Stimulated activated CD8-positive, alpha-beta memory T cell treated with anti-CD3 and anti-CD28 coated beads, Interleukin-4, amount 100 ng/mL, for 4 hours (primary cell): ENCODE results near the gene RHOD.

ENCODE experiments used
- DNase-seq, 2 donors: peaks; one replicate each; pipeline ENCODE4 v3.0.0-alpha.2; 2020; ENCODE audit warnings: low read depth in 2 of 2, low spot score in 1 of 2

Gene RHOD, protein sequence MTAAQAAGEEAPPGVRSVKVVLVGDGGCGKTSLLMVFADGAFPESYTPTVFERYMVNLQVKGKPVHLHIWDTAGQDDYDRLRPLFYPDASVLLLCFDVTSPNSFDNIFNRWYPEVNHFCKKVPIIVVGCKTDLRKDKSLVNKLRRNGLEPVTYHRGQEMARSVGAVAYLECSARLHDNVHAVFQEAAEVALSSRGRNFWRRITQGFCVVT

DNA sequence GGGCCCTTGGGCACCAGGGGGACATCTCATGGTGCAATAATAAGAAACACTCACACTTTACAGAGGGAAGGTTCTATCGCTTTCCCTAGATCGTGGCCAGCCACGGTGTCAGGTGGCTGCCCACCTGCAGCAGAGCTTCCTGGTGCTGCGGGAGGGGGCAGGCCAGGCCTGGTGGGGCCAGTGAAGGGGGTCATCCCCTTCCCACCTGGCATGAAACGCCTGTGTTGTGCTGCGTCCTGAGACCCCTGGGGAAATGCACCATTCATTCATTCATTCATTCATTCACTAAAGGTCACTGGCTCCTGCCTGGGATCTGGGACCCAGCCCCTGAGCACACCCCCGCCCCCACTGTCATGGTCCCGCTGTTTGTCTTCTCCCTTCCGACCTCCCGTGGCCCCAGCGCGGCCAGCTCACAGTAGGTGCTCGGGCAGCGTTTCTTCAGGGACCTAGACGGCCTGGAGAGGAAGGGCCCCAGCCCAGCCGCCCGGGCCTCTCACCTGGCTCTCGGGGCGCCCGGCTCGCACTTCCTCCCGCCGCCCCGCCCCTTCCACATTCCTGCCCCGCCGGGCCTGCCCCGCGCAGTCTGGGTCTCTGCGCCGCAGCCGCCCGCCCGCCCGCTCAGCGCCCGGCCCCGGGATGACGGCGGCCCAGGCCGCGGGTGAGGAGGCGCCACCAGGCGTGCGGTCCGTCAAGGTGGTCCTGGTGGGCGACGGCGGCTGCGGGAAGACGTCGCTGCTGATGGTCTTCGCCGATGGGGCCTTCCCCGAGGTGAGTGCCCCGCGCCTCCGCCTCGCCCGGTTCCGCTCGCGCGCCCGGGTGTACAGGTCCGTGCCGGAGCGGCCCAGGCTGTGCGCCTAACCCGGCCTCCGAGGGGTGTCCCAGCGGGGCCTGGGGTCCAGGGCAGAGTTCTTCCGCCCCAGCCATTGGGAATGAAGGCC lies at the start of gene RHOD:
TSS of gene RHOD (plus strand) at position 581 of the 938 bp plus-strand sequence. CDS start at position 637, 56 bp downstream.
- no peak for DNase-seq

DNA sequence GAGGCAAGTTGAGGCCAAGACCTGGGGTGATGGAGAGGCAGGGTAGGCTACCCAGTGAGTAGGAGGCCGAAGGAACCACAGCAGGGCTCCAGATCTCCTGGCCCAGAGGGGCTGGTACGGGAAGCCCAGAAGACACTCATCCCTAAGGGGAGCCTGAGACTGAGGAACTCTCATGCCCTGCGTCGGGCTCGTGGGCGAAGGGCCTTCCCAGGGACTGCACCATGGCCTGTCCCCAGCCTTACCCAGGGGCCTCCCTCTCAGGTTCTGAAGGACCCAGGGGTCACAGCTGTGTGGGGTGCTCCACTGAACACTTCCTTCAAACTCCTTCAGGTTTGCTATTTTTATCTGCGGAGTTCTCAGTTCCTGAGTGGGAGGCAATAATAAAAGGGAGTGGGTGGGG lies 49.5 kb upstream of the RHOD start:
- DNase-seq, result no peak

DNA sequence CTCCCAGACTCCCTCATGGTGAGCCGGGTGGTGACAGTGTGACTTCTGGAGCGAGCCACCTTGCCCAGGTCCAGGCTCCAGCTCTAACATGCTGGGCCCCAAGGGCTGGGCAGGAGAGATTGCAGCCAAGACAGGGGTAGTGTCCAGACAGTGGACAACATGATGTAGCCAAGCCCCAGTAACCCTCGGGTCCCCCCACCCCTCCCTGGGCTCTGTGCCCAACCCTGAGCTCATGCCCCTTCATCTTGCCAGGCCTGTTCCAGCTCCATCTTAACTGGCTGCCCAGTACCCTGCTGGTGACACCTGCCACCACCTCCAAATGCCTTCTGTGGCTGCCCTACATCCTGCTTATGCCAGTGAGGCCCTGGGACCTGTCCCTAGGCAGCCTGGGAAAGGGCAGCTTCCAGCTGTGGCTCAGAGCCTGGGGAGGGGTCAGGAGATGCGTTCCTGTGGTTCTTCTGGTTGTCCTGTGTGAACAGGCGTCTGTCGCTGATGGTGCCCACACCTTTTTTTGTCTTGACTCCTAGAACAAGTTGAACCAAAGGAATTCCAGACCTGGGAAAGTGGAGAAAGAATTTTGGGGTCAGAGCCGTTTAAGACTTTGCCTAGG lies 46.2 kb upstream of the RHOD start:
- DNase-seq, result no peak

DNA sequence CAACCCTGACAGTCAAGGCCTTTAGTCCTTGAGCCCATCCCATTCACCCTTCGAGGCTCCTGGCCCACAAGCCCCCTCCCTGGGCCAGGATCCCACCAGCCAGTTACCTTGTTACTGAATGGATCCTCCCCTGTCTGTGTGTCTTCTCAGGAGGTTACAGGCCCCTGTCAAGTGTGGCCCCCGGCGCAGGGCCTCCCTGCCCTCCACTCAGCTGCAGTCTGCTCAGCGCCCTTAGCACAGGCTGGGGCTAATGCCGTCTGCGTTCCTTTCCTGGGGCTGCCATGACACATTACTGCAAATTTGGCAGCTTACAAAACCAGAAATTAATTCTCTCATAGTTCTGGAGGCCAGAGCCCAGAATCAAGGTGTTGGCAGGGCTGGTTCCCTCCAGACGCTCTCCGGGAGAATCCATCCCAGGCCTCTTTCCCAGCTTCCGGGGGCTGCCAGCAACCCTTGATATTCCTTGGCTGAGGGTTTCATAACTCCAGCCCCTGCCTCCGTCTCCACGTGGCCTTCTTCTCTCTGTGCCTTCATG lies 43.1 kb upstream of the RHOD start:
- DNase-seq, result no peak

DNA sequence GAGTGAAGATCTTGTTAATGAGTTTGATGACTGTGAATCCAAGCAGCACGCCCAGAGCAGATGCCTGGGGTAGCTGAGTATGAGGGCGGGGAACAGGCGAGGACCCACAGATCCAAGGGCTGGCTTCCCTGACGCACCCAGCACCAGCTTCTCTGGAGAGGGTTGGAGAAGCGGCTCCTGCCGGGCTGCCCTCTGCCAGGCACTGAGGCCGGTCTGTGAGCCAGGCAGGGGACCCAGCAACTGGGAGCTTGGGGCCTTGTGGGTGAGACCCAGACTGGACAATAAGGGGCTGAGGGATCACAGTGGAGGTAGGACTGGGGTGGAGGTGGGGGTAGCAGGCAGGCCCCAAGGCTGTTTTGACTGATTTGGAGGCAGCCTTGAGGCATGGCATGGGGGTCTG lies 42.3 kb upstream of the RHOD start:
- DNase-seq, result no peak

DNA sequence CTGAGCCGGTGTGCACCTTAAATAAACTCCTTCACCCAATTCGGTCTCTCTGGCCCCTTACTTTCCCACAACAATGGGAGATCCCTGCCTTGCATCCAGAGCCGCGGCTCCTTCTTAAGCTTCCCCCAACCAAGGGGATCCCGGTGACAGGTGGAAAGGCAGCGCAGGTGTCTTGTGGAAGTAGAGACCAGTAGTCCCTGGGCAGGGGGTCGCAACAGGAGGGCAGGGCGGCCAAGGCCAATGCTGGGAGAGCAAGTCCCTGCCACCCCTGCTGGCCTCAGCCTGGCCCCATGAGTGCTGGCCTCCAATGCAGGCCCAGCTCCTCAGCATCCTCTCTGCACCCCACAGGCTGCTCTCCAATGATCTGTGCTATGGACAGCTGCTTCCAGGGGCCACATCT lies 41.6 kb upstream of the RHOD start:
- no peak for DNase-seq

DNA sequence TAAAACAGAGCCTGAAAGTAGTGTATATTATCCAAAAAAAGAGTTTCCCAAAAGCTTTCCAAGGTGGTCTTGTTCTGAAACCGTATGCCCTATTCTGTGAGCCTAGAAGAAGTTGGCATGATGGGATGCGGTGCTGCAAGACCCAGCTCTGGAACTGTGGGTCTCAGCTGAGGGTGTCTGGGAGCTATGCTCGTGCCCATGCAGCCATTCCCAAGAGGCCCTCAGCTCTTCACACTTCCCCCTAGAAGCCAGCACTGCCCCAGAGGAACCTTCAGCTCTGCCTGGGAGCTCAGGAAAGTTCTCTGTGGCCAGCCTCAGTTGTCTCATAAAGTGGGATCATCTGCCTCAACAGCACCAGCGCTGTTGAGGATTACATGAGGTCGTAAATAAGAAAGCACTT lies 40.1 kb upstream of the RHOD start:
- no peak for DNase-seq

DNA sequence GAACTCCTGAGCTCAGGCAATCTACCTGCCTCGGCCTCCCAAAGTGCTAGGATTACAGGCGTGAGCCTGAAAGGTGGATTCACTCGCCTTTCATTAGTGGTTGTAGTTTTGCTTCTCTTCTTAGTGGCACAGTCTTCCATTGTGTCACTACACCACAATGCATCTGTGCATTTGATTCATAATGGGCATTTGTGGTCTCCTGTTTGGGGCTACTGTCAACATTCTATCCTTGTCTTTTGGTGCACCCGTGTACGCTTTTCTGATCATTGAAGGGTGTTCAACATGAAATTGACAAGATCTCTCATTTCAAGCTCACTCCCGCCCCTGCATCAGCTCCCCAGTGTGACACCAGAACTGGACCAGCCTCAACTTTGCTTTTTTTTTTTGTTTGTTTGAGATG lies 35.7 kb upstream of the RHOD start:
- DNase-seq, result no peak

DNA sequence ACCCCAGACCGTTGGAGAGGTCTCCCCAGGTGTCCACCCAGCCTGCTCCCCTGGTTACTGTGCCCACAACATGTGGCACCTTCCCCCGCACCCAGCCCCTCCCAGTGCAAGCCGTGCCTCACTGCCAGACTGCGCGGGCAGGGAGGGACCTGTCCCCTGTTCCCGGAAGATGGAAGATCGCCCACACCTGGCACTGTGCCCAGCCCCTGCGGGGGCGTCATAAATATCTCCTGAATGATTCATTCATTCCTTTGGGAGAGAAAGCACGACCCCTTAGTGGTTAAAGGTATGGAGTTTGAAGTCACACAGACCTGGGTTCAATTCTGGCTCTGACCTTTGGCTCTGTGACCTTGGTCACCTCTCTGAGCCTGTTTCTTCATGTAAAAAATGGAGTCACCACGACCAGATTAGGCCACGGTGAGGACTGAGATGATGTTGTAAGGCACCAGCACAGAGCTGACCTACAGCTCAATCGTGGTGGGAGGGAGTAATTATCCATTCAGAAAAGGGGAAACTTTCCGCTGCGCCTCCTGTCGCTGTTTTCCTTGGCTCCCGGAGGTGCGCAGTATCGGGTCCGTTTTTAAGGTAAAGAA lies 34.2 kb upstream of the RHOD start:
- DNase-seq, result no peak

DNA sequence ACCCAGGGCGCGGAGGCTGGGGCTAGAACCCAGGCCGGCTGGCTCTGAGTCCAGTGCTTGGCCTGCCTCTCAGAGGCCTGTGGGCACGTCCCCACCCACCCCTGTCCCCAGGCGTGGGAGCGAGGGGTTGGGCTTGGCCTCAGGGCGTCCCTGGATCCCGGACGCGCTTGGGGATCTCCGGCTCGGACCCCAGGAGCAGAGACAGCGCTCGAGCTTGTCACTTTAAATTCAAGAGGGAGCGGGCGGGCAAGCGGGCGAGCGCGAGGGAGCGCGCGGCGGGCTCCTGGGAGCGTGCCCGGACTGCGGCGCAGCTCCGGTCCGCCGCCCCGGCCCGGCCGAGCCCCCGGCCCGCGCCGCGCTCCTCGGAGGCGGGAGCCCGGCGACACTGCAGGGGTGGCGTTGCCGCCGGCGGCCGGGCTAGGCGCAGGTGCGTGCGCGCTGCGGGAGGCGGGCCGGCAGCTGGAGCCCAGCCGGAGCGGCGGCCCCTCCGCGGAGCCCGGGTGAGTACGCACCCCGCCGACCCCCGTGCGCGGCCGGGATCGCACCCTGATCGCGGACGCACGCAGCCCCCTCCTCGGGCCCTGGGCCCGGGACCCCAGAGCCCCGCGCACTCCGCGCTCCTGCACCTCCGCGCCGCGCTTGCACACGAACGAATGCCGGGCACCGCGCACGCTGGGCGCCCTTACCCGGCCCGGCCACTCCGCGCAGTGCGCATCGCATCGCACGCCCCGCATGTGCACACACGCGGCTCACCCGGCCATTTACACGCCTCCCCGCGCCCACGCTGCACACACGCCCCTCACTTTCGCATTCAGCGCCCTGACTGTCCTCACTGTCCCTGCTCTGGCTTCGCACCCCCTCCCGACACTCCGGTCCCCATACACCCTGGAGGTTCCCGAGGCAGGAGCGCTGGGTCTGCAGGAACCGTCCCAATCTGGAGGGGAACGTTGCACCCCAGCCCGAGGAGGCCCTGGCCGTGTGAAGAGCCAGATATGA lies 33.4 kb upstream of the RHOD start, which contains the start of gene SYT12:
TSS of gene SYT12 (plus strand) at position 174 of the 996 bp plus-strand sequence. CDS start 7,011 bp downstream, outside the sequence.
- DNase-seq, result no peak

DNA sequence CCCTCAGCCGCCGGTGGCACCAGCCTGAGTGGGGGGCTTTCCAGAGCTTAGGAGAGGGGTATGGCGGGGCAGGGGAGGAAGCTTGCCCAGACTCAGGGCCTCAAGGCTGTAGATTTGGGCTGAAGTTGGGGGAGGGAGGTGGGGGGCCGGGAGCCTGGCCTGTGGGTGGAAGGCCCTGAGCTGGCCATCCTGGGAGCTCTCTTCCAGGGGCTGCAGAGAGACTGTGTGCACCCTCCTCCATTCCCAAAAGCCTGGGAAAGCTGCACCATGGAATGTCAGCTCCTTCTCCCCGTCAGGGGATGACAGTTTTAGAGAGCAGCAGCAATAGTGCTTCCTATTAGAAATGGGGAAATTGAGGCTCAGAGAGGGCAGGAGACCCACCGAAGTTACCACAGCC lies 32.7 kb upstream of the RHOD start:
- DNase-seq, result no peak

DNA sequence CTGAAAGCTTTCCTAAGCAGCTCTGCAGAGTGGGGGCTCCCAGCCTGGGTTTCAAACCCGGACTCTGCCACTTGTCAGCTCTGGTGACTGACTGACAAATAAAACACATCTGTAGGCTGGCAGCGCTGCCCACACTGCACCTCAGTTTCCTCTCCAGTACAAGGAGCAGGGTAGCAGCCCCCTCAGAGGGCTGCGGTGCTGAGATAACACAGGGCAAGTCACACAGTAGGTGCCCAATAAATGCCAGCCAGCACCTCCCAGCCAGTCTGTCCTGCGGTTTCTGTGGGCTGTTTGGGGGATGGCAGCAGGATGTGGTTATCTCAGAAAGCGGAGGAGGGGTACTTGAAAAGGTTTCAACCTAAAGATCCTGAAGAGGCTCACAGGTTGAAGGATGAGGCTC lies 32.2 kb upstream of the RHOD start:
- DNase-seq, result peak; percentile 8 to 37

DNA sequence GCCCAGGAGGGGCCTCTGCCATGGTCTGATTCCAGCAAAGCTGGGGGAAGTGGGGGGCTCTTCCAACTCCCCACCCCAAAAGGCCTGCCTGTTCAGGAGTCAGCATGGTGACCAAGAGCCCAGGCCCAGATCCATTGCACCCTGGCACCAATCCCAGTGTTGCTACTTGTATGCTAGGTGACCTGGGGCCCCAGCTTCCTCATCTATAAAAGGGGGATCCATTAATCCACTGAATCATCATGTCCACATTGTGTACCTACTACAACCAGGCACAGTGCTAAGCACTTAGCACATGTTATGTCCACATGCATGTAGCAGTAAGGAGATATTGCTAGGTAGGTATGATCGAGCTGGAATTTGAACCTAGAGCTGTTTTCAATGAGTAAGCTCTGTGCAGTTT lies 31.7 kb upstream of the RHOD start:
- DNase-seq, result no peak

DNA sequence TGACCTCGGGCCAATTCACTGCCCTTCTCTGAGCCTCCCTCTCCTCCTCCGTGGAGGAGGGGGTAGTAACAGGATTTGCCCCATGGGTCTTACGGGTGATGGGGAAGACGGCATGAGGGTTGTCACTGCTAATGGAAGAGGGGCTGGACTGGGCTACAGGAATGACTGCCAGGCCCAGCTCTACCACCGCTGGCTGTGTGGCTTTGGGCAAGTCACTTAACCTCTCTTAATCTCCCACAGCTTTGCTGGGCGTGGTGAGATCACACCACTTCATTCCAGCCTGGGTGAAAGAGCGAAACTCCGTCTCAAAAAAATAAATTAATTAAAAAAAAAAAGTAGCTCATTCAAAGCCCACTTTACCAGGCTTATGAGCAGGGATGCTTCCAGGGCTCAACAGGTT lies 30.9 kb upstream of the RHOD start:
- DNase-seq, result no peak

DNA sequence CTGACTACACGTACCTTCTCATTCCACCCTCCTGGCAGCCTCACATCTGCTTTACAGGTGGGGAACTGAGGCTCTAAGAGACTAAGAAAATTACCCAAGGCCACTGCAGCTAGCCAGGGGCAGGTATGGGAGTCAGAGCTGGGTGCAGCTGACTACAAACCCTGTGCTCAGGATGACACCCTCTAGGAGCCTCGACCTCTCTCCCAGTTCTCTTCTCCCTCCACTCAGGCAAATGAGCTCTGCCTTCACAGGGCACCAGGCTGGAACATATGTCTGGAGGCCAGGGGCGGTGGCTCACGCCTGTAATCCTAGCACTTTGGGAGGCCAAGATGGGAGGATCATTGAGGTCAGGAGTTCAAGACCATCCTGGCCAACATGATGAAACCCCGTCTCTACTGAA lies 29.7 kb upstream of the RHOD start:
- DNase-seq, result no peak

DNA sequence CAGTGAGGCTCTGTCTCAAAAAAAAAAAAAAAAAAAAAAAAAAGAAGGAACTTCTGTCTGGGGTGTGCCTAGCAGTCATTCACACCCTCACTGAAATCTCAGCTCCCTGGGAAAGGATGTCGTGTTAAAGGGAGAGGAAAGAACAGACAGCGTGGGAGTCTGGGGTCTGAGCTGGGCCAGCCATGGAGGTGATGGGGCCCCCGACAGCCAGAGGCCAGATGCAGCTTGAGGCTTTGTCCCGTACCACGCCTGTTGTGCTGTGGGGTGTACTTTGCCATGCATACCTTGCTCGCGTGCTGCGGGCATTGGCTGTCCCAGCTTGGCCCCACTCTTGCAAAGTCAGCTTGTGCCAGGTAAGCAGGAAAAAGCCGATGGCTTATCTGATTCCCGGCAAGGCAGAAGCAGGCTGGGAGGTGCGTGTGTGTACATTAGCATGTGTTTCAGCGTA lies 29.1 kb upstream of the RHOD start:
- no peak for DNase-seq

DNA sequence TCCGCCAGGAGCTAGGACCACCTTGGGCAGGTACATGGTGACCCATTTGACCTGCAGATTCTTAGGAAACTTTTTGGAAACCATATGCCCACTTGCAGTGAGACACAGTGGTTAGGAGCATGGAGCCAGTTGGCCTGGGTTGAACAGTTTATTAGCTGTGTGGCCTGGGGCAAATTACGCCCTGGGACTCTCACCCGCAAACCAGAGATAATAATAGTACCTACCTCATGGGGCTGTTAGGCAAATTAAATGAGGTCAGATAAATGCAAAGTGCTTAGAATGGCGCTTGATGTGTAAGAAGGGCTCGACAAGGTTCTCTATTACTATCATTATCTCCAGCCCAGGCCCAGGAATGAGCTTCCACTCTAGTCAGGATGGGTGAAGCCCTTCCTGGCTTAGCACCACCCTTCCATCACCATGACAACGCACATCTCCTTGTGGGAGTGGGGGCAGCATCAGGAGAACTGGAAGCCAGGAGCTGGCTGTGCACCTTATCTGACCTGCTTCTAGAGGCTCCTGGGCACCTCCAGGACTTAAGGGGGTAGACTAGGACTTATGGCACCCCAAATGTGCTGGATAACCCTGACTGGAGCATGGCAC lies 28.6 kb upstream of the RHOD start:
- DNase-seq, result no peak

DNA sequence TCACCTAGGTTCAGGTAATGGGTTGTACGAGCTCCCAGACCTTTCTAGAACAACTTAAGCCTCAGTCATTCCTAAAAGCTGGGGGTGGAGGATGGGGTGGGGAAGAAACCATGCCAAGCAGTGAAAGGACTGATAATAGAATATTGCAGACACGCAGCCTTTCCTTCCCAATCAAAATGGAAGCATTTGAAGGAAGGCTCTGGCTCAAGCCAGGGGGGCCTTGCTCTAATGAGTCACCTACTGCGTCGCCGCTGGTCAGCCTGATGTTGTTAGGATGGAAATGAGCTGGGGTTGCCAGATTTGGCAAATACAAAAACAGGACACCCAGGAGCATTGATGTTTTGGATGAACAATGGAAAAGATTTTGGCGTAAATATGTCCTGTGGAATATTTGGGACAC lies 27.5 kb upstream of the RHOD start:
- no peak for DNase-seq

DNA sequence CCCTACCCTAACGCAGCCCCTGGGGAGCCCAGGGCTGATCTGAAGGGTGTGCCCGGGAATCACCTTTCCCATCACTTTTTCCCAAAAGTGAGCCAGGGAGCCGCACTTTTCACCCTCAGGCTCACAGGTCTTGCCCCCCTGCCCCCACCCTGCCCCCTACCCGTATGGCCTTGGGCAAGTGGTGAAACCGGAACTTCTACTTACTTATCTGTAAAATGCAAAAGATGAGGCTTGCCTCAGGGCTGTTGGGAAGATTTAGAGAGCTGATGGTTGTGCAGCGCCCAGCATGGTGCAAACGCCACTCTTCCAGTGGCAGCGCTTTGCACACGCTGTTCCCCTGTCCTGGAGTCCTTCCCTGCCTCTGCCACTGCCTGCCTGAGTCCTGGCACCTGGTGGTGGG lies 25.7 kb upstream of the RHOD start:
- no peak for DNase-seq
